HG03432 (cell line): ENCODE measurements around the gene HOXB13.

Experiments used
- ATAC-seq: cut with Tn5 transposase; IDR thresholded peaks from one replicate; pipeline ENCODE4 v1.9.1; 2021; ENCODE audit warnings: mild to moderate bottlenecking, moderate library complexity; ENCODE audit not compliant: unreplicated experiment

The HOXB13 gene

DNA sequence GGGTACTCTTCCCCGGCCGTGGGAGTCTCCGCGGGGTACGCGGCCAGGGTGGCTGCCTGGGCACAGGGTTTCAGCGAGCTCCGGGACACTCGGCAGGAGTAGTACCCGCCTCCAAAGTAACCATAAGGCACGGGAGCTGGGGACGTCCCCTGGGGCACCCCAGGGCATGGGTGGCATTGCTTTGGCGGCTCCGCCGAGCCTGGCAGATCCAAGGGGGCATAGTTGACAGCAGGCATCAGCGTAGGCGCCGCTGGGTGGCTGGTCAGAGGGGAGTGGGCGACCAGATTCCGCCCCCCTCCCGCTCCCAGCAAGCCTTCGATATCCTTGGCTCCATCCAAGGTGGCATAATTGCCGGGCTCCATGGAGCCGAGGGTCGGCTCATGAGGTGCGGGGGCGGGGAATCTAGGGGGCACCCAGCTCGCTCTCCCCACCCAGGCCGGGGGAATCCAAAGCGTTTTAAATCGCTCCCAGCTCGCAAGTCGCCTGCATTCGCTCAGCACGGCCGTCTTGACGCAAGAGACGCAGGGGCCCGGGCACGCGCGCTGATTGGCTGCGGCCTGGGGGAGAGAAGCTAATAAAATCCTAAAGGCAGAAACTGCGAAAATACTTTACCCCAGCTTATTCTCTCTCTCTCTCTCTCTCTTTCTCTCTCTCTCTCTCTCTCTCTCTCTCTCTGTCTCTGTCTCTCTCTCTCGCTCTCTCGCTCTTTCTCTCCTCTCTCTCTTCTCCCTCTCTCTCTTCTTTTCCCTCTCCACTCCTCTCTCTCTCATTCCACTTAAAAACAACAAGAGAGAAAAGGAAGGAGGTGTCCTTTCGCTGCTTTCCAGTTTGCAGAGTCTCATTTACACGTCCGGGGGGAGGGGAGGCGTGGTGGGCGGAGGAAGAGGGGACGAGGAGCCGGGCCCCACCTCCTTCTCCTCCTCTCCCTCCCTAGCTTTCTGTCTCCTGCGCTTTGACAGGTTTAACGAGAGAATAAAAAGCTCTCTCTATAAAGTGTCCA lies at the start of gene HOXB13:
Gene HOXB13 (minus strand): TSS at position 519 of the 1,000 bp plus-strand sequence. CDS start 157 bp downstream, at position 362.
- ATAC-seq = no peak

DNA sequence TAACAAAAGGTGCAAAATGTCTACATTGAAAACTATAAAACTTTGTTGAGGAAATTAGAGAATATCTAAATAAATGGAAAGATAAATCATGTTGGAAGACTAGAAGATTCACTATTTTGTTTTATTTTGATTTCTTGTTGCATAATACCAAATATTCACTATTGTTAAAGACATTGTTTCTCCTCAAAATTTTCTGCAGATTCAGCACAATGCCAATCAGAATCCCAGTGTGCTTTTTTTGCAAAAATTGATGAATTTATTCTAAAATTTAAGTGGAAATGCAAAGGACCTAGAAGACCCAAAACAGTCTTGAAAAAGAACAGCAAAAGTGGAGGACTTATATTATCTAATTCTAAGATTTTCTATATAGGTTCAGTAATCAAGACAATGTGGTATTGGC lies 48.1 kb upstream of the HOXB13 start:
- ATAC-seq = no peak

DNA sequence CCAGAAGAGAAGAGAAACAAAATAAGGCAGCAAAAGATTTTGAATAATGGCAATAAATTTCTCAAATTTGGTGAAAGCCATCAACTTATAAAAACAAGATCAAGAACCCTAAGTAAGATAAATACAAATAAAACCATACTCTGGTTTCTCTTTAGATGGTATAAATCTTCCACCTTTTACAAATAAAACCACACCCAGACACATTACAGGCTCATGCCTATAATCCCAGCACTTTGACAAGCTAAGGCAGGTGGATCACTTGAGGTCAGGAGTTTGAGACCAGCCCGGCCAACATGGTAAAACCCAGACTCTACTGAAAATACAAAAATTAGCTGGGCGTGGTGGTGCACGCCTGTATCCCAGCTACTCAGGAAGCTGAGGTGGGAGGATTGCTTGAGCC lies 44.7 kb upstream of the HOXB13 start:
- no peak for ATAC-seq

DNA sequence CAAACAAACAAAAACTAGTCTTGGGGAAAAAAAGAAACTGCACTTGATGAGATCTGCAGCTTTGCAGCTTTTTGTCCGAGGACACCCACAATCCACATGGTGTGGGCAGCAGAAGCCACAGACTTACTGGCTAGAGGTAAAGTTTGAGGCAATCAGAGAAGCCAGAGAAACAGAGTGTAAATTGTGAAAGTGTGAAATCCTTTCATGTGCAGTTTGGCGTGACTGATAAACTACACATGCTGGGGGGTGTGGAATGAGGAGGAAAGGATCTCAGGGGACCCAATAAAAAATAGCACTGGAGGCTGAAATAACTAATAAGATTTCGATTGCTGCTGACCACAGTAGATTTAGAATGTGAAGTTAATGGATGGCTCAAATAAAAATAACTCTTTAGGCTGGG lies 42.4 kb upstream of the HOXB13 start:
- ATAC-seq = no peak

DNA sequence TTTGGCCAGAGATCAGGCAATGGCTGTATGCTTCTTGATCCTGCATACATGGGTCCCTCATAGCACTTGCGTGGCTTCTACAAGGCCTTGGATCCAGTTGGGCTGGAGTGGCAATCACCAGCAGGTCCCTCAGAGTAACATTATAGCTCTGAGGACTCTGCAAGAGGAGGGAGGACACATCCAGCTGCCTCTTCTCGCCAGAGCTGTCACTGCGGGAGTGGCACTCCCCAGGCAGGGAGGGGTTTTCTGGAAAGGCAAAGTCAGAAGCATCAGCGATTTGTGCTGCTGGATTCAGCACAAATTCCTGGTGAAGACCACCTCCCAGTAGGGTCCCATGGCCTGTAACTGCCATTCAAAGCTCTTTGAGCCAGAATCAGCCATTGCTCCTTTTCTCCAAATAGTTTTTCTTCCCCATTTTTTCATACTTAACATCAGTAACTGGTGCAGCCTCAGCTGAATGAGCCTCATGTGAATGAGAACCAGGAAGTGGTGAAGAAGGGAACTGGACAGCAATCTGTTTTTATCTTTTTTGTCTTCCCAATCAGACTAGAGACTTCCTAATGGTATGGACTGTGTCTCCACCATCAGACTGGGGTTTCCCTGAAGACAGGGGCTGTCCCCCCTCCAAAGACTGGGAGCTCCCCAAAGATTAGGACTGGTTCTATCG lies 40.6 kb upstream of the HOXB13 start:
- no peak for ATAC-seq

DNA sequence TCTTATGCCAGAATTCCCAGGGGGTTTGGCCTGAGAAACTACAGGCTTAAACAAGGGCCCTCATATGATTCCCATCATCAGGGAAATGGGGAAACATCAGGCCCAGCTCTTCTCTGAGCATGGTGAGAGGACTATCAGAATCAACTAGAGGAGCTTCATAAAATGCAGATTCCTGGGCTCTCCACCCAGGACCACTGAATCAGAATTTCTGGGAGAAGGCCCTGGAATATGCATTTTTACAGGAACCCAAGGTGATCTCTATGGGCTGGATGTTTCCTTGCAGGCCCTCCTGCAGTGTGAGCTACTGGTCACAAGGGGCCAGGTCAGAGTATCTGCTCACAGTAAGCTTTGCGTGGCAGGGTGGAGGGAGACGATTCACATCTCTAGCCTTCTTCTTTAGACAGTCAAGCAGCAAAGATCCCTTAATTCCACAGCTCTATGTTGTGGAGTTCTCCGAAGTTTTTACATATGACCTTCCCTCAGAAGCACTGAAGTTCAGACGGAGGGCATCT lies 38.8 kb upstream of the HOXB13 start:
- ATAC-seq = no peak

DNA sequence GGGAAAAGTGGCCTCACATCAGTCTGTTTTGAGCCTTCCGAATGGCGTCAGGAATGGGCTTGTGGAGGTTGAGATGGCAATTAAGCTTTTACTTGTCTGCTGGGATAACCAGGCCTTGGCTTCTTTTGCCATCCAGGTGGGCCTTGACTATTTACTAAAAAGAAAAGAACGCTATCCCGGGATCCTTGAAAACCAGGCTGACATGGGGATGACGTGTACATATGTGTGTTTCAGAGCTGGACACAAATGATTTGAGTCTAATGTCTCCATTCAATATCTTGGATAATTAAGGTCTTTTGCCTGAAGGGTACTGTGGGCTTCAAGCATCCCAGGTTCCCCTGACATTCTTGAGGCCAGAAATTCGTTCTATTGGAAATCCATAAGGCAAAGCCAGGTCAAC lies 32.6 kb upstream of the HOXB13 start:
- no peak for ATAC-seq

DNA sequence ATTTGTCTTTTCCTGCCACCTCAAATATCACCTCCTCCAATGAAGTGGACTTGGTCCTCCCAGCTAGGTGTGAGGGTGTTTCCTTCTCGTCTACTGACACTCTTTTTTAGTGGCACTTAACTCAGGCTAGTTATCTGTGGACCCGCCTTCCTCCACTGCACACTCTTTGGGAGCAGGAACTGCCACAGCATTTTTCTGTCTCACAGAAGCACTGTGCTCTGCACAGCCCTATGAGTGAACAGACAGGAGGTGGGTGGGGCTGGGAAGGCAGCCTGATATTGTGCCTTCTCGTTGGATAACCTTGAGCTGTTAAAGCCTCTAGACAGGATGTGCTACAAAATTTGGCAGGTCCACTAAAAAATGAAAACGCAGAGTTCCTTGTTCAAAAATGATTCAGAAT lies 31.9 kb upstream of the HOXB13 start:
- ATAC-seq = no peak

DNA sequence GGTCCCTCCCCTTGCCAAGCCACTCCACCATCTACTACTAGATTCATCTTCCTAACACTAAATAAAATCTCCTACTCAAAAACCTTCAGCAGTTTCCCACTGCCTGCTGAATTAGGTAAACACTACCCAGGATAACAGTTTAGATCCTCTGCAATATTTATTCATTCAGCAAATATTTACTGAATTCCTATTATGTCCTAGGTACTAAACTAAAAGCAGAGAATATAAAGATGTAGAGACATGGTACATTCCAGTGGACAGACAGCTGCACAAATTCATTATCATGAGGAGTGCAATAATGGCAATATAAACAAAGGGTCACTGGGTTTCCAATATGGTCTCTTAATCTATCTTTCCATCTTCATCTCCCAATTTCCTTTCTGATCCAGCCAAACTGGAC lies 30.7 kb upstream of the HOXB13 start:
- ATAC-seq = no peak

DNA sequence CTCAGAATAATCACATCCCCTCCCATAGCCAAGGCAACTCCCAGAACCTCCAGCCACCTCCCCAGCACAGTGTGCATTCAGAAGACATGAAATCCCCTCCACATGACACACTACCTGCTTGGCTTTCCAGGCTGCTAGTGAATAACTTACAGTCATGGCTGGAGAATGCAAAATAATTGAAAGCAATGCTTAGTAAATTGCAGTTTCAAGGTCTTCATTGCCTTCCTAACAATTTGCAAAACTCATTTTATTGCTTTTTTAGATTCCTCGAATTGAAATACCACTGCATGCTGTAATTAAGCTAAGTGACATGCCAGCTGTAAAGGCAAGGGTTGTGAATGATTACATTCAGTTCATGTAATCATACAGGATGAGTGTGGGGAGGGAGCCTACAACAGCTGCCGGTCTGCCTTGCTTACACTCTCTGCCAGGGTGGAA lies 29.0 kb upstream of the HOXB13 start:
- no peak for ATAC-seq

DNA sequence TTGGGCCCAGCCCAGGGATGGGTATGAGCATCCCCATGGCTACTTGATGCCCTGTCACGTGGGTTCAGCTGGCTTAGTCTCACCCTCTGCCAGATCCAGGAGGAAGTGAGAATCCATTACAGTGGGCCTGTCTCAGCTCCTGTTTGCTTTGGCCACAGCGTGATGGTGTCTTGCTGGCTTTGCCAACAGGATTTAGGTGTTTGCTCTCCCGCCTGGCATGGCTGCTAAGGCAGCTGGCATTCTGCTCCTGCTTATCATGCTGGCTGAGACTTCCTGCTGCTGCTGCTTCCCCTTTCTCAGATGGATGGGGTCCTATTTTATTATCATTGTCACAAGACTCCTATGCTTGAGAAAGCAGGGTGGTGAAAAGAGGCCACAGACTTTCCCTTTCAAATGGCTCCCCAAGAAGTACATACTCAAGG lies 28.3 kb upstream of the HOXB13 start:
- no peak for ATAC-seq

DNA sequence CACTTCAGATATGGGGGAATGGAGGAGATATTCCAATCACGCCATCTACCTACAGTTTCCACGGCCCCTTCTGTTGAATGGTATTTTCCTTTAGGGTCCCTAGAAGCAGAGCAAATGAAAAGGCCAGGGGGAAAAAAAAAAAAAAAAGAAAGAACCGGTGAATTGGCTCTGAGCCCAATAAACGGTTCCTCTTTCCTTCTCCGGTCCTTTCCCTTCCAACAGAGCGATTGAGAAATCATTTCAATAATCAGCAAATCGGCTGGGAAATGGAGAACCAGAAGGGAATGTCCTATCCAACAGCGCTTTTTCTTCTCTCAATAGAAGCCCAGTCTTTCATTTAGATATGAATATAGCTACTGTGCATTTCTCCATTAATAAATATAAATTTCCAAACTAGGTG lies 26.8 kb upstream of the HOXB13 start:
- no peak for ATAC-seq

DNA sequence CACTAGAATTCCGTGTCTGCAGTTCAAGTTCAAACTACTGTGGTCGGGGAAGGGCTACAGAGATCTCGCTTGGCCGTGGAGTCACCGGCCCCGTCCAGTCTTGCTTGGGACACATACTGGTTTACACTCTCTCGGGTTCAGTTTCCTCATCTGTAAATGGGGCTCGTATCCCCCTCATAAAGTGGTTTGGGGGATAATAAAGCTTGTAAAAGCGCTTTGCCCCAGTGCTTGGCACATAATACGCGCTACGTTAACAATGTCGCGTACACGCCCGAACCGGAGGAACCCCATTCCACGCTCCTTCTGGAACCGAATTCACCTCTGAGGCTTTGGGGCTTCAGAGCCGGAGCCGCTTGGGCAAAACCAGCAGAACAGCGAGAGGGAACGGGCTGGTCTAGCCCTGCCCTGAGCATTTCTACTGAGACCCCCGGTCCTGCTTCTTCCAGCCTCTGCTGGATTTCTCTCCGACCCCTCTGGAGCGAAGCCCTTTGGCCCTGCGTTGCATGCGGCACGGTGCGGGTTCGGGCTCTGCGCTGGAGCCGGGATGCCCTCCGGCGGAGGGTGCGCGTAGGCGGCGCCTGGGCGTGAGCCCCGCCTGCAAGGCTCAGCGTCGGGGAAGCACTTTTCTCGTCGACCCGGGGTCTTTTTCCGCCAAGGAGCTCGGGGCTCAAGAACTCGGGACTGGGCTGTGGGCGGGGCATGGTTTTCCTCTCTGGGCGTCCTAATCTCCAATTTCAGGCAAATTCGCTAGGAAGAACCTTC lies 26.1 kb upstream of the HOXB13 start:
- no peak for ATAC-seq

DNA sequence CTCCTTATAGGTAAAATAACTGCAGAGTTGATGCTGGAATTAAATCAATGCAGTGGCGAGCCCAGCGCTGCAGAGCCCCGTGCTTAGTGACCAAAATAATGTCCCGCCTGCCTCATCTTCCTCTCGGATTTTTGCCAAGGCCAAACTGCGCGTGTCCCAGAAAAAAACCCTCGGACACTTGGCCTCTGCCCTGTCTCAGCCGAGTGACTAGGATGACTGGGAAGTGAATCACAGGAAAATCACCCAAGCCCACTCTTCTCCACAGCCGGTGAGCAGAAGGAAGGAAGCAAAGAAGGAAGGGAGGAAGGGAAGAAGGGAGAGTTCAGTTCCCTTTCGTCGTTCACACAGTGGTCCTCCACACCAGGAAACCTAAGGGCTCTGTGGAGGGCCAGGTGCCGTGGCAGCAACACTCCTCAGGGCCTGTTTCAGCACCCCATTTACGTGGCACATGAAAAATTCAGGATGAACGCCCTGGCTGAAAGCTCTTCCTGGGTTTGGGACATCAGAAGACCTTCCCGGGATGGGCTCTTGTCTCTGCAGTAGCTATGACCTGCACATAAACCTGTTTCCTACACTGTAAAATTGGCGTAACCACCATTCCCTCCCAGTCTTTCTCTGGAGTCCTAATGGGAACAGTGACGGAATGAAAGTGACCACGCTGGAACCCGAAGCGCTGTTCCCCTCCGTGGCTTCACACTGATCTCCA lies 25.4 kb upstream of the HOXB13 start:
- no peak for ATAC-seq

DNA sequence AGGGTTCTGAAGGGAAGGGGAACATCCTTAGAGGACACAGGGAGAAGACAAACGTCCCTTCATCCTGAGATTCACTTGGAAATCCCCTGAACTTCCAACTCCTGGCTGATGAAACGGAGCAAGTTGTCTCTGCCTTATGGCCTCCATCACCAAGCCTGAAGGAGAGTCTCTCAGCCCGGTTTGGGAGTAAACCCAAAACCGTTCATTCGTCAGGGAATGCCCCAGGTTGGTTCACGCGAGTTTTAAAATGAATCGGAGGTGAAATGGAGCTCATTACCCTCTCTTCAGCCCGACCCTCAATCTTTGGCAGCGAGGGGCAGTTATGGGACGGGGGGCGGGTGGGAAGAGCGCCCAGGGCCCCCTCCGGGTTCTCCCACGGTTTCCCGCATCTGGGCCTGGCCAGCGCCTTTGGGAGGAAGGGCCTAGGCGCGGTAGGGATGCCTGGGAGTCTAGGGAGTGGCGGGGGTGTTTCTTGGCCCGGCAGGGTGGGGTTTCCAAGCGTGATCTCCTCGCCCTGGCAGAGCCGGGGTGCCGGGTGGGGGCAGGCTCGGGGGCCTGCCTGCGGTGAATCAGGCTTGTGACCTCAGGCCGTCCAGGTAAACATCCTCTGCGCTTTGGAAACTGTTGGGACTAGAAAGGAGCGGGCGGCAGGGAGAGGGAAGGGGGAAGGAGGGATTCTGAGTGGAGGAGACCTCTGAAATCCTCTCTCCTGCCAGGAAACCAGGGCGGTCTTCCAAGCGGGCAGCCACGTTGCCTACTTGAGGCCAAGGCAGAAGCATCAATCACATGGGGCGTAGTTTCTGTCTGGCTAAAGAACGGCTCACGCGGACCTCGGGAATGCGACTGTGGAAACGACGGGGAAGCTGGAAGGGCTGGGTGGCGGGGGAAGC lies 24.1 kb upstream of the HOXB13 start:
- no peak for ATAC-seq

DNA sequence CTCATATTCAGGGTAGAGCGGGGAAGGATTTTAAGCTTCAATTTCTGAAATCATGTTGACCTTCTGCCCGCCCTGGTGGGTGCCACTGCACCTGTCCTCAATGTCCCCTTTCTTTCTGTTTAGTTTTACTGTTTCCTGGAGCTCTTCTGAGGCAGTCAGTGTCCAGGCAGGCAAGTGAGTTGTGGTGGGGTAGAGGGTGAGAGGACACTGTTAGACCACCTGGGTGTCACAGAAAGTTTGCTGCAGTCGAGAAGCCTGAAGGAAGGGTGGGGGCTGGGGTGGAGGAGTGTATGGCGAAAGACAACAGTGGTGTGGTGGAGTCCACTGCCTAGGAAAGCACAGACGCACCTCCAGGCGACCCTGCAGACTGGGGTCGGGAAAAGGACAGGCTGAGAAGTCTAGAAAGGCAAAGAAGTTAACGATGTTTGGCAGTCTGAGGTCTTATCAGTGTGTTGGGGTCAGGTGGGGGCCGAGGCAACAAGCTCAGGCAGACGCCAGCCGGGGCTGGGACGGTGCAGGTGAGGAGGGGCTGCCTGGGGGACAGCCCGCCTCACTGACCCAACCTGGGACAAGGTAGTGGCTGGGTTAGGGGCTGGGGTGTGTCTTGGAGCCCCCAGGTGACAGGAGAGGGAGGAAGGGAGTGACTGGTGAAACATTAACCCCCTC lies 23.3 kb upstream of the HOXB13 start:
- no peak for ATAC-seq

DNA sequence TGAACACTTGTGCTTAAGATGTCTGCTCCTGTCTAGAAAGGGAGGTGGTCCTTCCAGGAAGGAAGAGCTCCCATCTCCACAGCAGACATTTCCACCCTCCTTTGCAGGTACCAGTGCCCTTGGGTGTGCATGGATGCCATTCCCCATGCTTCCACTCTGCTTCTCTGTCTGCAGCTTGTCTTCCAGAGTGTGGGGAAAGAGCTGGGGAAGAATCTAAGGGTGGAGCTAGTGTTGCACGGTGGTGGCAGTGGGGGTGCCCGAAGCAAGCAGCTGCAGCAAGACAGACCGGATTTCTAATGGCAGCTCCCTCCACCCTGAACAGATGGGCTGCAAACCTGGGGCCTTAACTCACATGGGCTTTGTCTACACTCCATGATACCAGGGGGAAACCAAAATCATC lies 22.6 kb upstream of the HOXB13 start:
- ATAC-seq = no peak

DNA sequence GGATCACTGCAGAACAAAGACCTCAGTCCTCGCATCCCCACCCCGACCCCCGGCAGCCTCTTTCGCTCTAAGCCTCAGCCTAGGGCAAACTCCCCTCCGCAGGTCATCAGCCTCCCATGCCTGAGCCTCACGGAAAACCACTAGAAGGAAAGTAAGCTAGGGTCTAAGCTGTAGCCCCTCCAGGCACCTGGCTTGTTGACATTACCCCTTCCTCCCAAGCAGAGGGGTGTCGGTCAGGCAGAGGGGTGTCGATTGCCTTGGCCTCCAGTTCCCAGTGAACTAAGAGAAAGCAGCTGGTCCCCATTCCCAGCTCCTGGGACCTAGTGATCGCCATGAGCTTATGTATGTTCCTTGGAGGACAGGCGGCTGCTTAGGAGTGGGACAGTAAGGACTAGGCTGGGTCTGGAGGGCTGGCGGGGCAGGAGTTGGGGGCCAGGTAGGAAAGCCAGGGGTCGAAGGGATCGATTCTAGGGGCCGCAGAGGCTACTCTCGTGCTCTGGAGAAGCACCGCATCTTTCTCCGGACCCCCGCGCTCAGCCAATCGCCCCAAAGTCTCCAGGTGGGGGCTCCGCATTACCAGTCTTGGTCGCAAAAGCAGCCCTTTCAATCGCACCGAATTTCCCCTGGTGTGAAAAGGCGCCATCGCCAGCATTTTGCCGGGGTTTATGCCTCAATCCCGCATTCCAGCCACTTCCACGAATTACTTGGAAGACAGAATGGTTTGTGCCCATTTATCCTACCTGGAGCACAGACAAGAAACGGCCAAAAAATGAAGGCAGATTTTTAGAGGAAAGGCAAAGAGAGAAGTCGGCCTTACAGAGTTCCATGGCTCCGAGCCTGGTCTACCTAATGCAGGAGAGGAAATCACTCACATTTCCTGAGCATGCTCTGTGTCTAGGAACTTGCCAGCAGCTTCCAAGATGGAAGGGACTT lies 21.3 kb upstream of the HOXB13 start:
- no peak for ATAC-seq
